Lung (tissue), 12 donors: ENCODE measurements around the gene TRIM58. TPM values are rescaled to one million over a fixed set of nuclear protein-coding genes. Genes with fewer than 3 reads are reported as not detected.

Experiments used
- ATAC-seq: fragments of 200-7000 bp; cut with Tn5 transposase; one replicate; pipeline ENCODE4 v1.9.1; 2020; ENCODE audit warnings: moderate number of reproducible peaks; ENCODE audit not compliant: insufficient read depth, low FRiP score
- DNase-seq, 3 donors: peaks; one replicate each; pipeline ENCODE4 v3.0.0-alpha.2; 2013 to 2017
- H3K27ac ChIP-seq, 2 donors: one replicate each; pipeline ENCODE4 v1.5.1; 2013; ENCODE audit warnings: mild to moderate bottlenecking in 2 of 2, moderate library complexity in 2 of 2, control low read depth in 1 of 2, inconsistent platforms in 1 of 2, low read depth in 1 of 2, low read length in 1 of 2
- H3K27me3 ChIP-seq, 3 donors: one replicate each; pipeline ENCODE4 v1.5.1; 2013; ENCODE audit warnings: low read length in 2 of 3; ENCODE audit not compliant: control insufficient read depth in 3 of 3, insufficient read depth in 3 of 3
- H3K36me3 ChIP-seq, 4 donors: one replicate each; pipeline ENCODE4 v1.5.1; 2013; ENCODE audit warnings: low read length in 4 of 4, mild to moderate bottlenecking in 1 of 4, moderate library complexity in 1 of 4; ENCODE audit not compliant: control insufficient read depth in 4 of 4, insufficient read depth in 4 of 4
- H3K4me1 ChIP-seq, 5 donors: one replicate each; pipeline ENCODE4 v1.5.1; 2013; ENCODE audit warnings: low read length in 5 of 5, mild to moderate bottlenecking in 2 of 5, moderate library complexity in 1 of 5; ENCODE audit not compliant: control insufficient read depth in 5 of 5, insufficient read depth in 5 of 5
- H3K4me3 ChIP-seq: one replicate; pipeline ENCODE4 v1.5.1; 2013; ENCODE audit warnings: mild to moderate bottlenecking, control low read depth, moderate library complexity
- H3K9ac ChIP-seq, 2 donors: one replicate each; pipeline ENCODE4 v1.5.1; 2013; ENCODE audit warnings: low read length in 2 of 2, control low read depth in 1 of 2; ENCODE audit not compliant: insufficient read depth in 1 of 2
- H3K9me3 ChIP-seq, 4 donors: one replicate each; pipeline ENCODE4 v1.5.1; 2013; ENCODE audit warnings: low read length in 3 of 4, mild to moderate bottlenecking in 1 of 4, moderate library complexity in 1 of 4; ENCODE audit not compliant: control insufficient read depth in 4 of 4, insufficient read depth in 3 of 4
- WGBS, 2 donors: extraction: QIAGEN DNeasy Blood & Tissue Kit; methylation state at CpG; one replicate each; pipeline ENCODE4 v1.1.7; 2013; 5-methylcytosine and 5-hydroxymethylcytosine counted together
- polyA plus RNA-seq, 2 donors: library from polyadenylated mRNA; stranded (reverse); fragments of 200-250 nt; gene quantifications; one replicate each; pipeline ENCODE4 v1.2.1, GENCODE V29; 2013
- total RNA-seq, 2 donors: library from RNA; depleted of rRNA in 1 of 2; stranded (reverse); fragments of >200 nt in 1 of 2; gene quantifications; one replicate each; pipeline ENCODE4 v1.2.1, GENCODE V29; 2014 to 2021
- TF ChIP-seq, protein P1 (sequence below): IDR thresholded peaks from 2 replicates; pipeline ENCODE4 v1.5.1; 2012; ENCODE audit warnings: mild to moderate bottlenecking; ENCODE audit errors: control extremely low read depth, extremely low read depth
- donor health status: control.
- donor health status: control.
- donor health status: Bipolar disorder and iron deficiency.
- donor health status: healthy.
- donor health status: DM: yes; HTN: yes; CAD: no.

The TRIM58 gene
- total and polyA plus RNA-seq, 4 donors, result 0.71 to 9.4 (median 1.6) TPM

DNA sequence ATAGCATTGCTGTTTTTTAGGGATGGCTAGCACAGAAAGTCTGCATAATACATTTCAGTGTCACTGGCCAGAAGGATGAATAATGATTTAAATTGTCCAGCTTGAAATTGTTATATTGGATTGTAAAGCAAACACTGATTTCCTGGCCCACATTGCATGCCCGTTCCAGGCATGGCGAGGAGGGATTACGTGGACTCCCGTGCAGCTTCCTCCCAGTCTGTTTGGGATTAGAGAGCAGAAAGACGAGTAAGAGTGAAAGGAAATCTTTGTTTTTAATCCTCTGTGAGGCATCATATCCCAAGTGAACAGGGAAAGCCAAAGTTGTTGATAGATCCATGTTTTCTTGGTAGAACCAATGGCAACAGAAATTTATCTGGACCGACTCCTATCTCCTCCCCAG, 8.4 kb downstream of the TRIM58 start:
- peaks cover 0 to 8% (median 3%) of the 10 kb centered on the region in 4 donors for H3K9me3 ChIP-seq
- WGBS, 2 donors, result 69 to 91% methylated on average over 6 of the region's 6 CpGs
- ATAC-seq (no peak), DNase-seq (no peak)
- H3K9ac ChIP-seq, result no peak overlapping the region
- H3K27me3 ChIP-seq, result no peaks in the 10 kb centered on the region
- H3K36me3 ChIP-seq, result no peaks in the 10 kb centered on the region
- TF ChIP-seq, protein P1, sequence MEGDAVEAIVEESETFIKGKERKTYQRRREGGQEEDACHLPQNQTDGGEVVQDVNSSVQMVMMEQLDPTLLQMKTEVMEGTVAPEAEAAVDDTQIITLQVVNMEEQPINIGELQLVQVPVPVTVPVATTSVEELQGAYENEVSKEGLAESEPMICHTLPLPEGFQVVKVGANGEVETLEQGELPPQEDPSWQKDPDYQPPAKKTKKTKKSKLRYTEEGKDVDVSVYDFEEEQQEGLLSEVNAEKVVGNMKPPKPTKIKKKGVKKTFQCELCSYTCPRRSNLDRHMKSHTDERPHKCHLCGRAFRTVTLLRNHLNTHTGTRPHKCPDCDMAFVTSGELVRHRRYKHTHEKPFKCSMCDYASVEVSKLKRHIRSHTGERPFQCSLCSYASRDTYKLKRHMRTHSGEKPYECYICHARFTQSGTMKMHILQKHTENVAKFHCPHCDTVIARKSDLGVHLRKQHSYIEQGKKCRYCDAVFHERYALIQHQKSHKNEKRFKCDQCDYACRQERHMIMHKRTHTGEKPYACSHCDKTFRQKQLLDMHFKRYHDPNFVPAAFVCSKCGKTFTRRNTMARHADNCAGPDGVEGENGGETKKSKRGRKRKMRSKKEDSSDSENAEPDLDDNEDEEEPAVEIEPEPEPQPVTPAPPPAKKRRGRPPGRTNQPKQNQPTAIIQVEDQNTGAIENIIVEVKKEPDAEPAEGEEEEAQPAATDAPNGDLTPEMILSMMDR, result no peak
- H3K4me1 ChIP-seq, result no peaks in the 10 kb centered on the region
- no peak overlapping the region for H3K4me3 ChIP-seq
- H3K27ac ChIP-seq, result no peak overlapping the region

DNA sequence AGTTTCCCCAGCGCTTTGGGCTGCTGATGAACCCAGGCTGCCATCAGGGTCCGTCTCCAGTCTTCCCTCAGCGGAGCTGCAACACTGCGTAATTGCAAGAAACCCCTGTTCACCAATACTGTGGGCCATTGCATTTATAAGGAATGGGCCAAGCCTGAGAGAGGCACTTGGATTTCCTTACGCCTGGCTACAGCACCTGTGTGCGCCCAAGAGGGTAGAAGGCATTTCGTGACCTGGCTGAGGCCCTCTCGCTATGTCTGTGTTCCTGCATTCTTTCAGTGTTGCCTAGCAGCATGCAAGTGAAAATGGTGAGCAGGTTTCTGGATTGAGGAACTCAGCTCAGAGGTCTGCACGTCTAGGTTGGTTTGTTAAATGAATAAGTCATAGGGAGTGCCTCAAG, 26.4 kb downstream of the TRIM58 start:
- H3K27ac ChIP-seq, result no peak overlapping the region
- no peaks in the 10 kb centered on the region for H3K4me1 ChIP-seq
- H3K9me3 ChIP-seq, result peaks cover 0 to 9% (median under 1%) of the 10 kb centered on the region in 4 donors
- no peak overlapping the region for H3K4me3 ChIP-seq
- H3K27me3 ChIP-seq, result no peaks in the 10 kb centered on the region
- ATAC-seq (no peak), DNase-seq (no peak)
- no peak overlapping the region for H3K9ac ChIP-seq
- TF ChIP-seq, protein P1, result no peak
- no peaks in the 10 kb centered on the region for H3K36me3 ChIP-seq
- WGBS, 2 donors, result 83 to 94% methylated on average over 9 of the region's 9 CpGs

DNA sequence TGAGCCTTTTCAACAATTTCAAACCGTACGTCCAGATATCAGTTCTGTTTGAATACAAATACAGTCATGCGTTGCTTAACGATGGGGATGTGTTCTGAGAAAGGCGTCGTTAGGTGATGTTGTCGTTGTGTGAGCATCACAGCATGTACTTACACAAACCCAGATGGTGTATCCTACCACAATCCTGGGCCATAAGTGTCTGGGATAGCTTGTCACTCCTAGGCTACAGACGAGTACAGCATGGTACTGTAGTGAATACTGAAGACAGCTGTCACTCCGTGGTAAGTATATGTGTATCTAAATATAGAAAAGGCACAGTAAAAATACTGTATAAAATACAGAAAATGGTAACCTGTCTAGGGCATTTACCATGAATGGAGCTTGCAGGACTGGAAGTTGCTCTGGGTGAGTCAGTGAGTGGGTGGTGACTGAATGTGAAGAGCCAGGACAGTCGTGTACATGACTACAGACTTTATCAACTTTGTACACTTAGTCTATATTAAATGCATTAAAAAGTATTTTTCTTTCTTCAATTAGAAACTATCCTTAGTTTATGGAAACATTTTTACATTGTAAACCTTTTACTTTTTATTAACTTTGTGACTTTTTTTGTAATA, 27.9 kb downstream of the TRIM58 start:
- Histone ChIP-seq H3K4me1 (no peaks in the 10 kb centered on the region), H3K4me3 (no peak overlapping the region), H3K27me3 (no peaks in the 10 kb centered on the region), H3K9ac (no peak overlapping the region), H3K36me3 (no peaks in the 10 kb centered on the region), H3K27ac (no peak overlapping the region), H3K9me3 (peaks cover 0 to 6% (median under 1%) of the 10 kb centered on the region in 4 donors)
- TF ChIP-seq, protein P1, result no peak
- WGBS, 2 donors, result 87 to 93% methylated on average over 10 of the region's 10 CpGs
- no peak for DNase-seq
- ATAC-seq, result no peak

DNA sequence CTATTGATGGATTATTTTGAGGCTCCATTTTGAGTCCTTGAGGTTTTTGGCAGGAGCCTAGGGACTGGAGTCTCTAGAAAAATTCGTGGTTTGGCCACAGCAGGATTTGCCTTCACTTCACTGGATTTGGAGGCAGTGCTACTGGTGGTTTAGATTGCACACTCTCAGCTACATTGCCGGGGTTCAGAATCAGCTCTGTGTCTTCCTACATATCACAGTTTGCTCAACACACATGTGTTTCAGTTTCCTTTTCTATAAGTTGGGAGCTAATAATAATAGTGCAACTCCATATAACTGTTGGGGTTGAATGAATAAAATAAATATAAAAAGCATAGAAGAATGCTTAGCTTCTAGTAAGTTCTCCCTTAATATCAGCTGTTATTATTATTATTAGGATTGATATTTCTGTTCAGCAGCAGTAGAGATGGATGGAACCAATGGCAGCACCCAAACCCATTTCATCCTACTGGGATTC, 38.2 kb downstream of the TRIM58 start, which contains the start of gene OR2W3:
TSS of gene OR2W3 (plus strand) at position 425 of the 475 bp plus-strand sequence. CDS start at position 425, 0 bp downstream.
- Histone ChIP-seq H3K27ac (no peak within 1 kb of the TSS), H3K36me3 (no peaks in the 10 kb centered on the region), H3K4me3 (no peak within 1 kb of the TSS), H3K9me3 (peaks cover 0 to 4% (median under 1%) of the 10 kb centered on the region in 4 donors), H3K27me3 (no peaks in the 10 kb centered on the region), H3K9ac (no peak within 1 kb of the TSS), H3K4me1 (no peaks in the 10 kb centered on the region)
- TF ChIP-seq, protein P1, result no peak
- WGBS, 2 donors, result 39 to 44% methylated on average over 2 of the region's 2 CpGs
- DNase-seq (no peak), ATAC-seq (no peak)
